Activated T-cell treated with anti-CD3 and anti-CD28 coated beads, Interleukin-2, amount 50 U/mL, for 72 hours (primary cell): ENCODE data around the gene ZAR1L. TPM values are rescaled to one million over a fixed set of nuclear protein-coding genes. Genes with fewer than 3 reads are reported as not detected.

Experiments
- ATAC-seq, 2 donors: fragments of 150-1000 bp; cut with Tn5 transposase; replicated peaks in 1 of 2; 2 replicates each; pipeline ENCODE4 v1.10.0; 2021; ENCODE audit warnings: moderate library complexity in 2 of 2, mild to moderate bottlenecking in 1 of 2
- DNase-seq, 2 donors: peaks; one replicate each; pipeline ENCODE4 v3.0.0; 2021 to 2022; ENCODE audit warnings: mixed read lengths in 1 of 2
- H3K27ac Mint-ChIP-seq: one replicate; pipeline ENCODE4 v1.8.0; 2022; ENCODE audit warnings: mild to moderate bottlenecking, moderate library complexity, mixed read lengths
- H3K27me3 Mint-ChIP-seq: one replicate; pipeline ENCODE4 v1.8.0; 2022; ENCODE audit warnings: low read depth, mixed read lengths
- H3K36me3 Mint-ChIP-seq, 2 donors: one replicate each; pipeline ENCODE4 v1.8.0; 2022; ENCODE audit warnings: mixed read lengths in 2 of 2, mild to moderate bottlenecking in 1 of 2; ENCODE audit not compliant: insufficient read depth in 2 of 2
- H3K4me1 Mint-ChIP-seq: one replicate; pipeline ENCODE4 v1.8.0; 2022; ENCODE audit warnings: low read depth, mixed read lengths
- H3K4me3 Mint-ChIP-seq, 2 donors: one replicate each; pipeline ENCODE4 v1.8.0; 2022; ENCODE audit warnings: mild to moderate bottlenecking in 2 of 2, mixed read lengths in 2 of 2, moderate library complexity in 2 of 2
- H3K9me3 Mint-ChIP-seq, 2 donors: one replicate each; pipeline ENCODE4 v1.8.0; 2022; ENCODE audit warnings: mixed read lengths in 2 of 2
- total RNA-seq, 2 donors: library from RNA; stranded (reverse); gene quantifications; one replicate each; pipeline ENCODE4 v1.2.3, GENCODE V29; 2022

ZAR1L gene
- total RNA-seq, 2 donors from 2014 or later, result not detected

GRCh38 chr13:32262165-32262564 is 53.0 kb downstream of the ZAR1L start:
- Mint-ChIP-seq H3K36me3 (no peaks in the 10 kb centered on the region), H3K27me3 (no peaks in the 10 kb centered on the region), H3K9me3 (no peaks in the 10 kb centered on the region), H3K4me3 (no peak overlapping the region), H3K27ac (no peak overlapping the region), H3K4me1 (no peaks in the 10 kb centered on the region)
- ATAC-seq, result no peak
- no peak for DNase-seq

- H3K36me3 Mint-ChIP-seq, result no peaks in the 10 kb centered on the region
- H3K27me3 Mint-ChIP-seq, result no peaks in the 10 kb centered on the region
- ATAC-seq (no peak), DNase-seq (no peak)
- H3K4me3 Mint-ChIP-seq, result no peak overlapping the region
- no peak overlapping the region for H3K27ac Mint-ChIP-seq
- H3K4me1 Mint-ChIP-seq, result no peaks in the 10 kb centered on the region
- H3K9me3 Mint-ChIP-seq, result no peaks in the 10 kb centered on the region
Observed at GRCh38 chr13:32261567-32261966, 53.6 kb downstream of the ZAR1L start.

- no peak overlapping the region for H3K27ac Mint-ChIP-seq
- no peak for ATAC-seq
- H3K4me1 Mint-ChIP-seq, result no peaks in the 10 kb centered on the region
- H3K4me3 Mint-ChIP-seq, result no peak overlapping the region
- H3K9me3 Mint-ChIP-seq, result no peaks in the 10 kb centered on the region
- H3K27me3 Mint-ChIP-seq, result no peaks in the 10 kb centered on the region
- H3K36me3 Mint-ChIP-seq, result no peaks in the 10 kb centered on the region
- DNase-seq, result no peak
Observed at GRCh38 chr13:32259116-32259515, 56.0 kb downstream of the ZAR1L start.

- DNase-seq (no peak), ATAC-seq (no peak)
- H3K4me3 Mint-ChIP-seq, result no peak overlapping the region
- H3K4me1 Mint-ChIP-seq, result no peaks in the 10 kb centered on the region
- no peaks in the 10 kb centered on the region for H3K27me3 Mint-ChIP-seq
- H3K36me3 Mint-ChIP-seq, result no peaks in the 10 kb centered on the region
- H3K27ac Mint-ChIP-seq, result no peak overlapping the region
- no peaks in the 10 kb centered on the region for H3K9me3 Mint-ChIP-seq
Observed at GRCh38 chr13:32257649-32258048, 57.5 kb downstream of the ZAR1L start.

- Mint-ChIP-seq H3K4me1 (no peaks in the 10 kb centered on the region), H3K27ac (no peak overlapping the region), H3K9me3 (no peaks in the 10 kb centered on the region), H3K27me3 (no peaks in the 10 kb centered on the region), H3K36me3 (no peaks in the 10 kb centered on the region), H3K4me3 (no peak overlapping the region)
- ATAC-seq (no peak), DNase-seq (no peak)
Observed at GRCh38 chr13:32256243-32256642, 58.9 kb downstream of the ZAR1L start.

GRCh38 chr13:32255724-32256109 is 59.4 kb downstream of the ZAR1L start:
- Mint-ChIP-seq H3K9me3 (no peaks in the 10 kb centered on the region), H3K4me1 (no peaks in the 10 kb centered on the region), H3K36me3 (no peaks in the 10 kb centered on the region), H3K27me3 (no peaks in the 10 kb centered on the region), H3K4me3 (no peak overlapping the region), H3K27ac (no peak overlapping the region)
- no peak for ATAC-seq
- no peak for DNase-seq

GRCh38 chr13:32254916-32255723 is 60.0 kb downstream of the ZAR1L start:
- DNase-seq, result no peak
- Mint-ChIP-seq H3K36me3 (no peaks in the 10 kb centered on the region), H3K9me3 (no peaks in the 10 kb centered on the region), H3K27me3 (no peaks in the 10 kb centered on the region), H3K4me3 (no peak overlapping the region), H3K4me1 (no peaks in the 10 kb centered on the region), H3K27ac (no peak overlapping the region)
- ATAC-seq, result no peak

GRCh38 chr13:32254416-32254815 is 60.7 kb downstream of the ZAR1L start:
- no peak overlapping the region for H3K27ac Mint-ChIP-seq
- H3K9me3 Mint-ChIP-seq, result no peaks in the 10 kb centered on the region
- no peak for DNase-seq
- no peaks in the 10 kb centered on the region for H3K36me3 Mint-ChIP-seq
- H3K27me3 Mint-ChIP-seq, result no peaks in the 10 kb centered on the region
- no peak overlapping the region for H3K4me3 Mint-ChIP-seq
- H3K4me1 Mint-ChIP-seq, result no peaks in the 10 kb centered on the region
- no peak for ATAC-seq

- no peak overlapping the region for H3K27ac Mint-ChIP-seq
- no peaks in the 10 kb centered on the region for H3K4me1 Mint-ChIP-seq
- DNase-seq (no peak), ATAC-seq (no peak)
- no peak overlapping the region for H3K4me3 Mint-ChIP-seq
- no peaks in the 10 kb centered on the region for H3K27me3 Mint-ChIP-seq
- no peaks in the 10 kb centered on the region for H3K36me3 Mint-ChIP-seq
- no peaks in the 10 kb centered on the region for H3K9me3 Mint-ChIP-seq
Observed at GRCh38 chr13:32253911-32254399, 61.2 kb downstream of the ZAR1L start.

Other genes starting within 250 kb of the ZAR1L start
- gene BRCA2, start 145 bp upstream of the ZAR1L start, total RNA-seq, result 10 to 100 TPM; 36.9 to 41.5 TPM
- gene N4BP2L1, start 112.8 kb upstream of the ZAR1L start, total RNA-seq, result 10 to 100 TPM; 38.4 to 51.5 TPM
- 100 to 1,000 TPM; 136 to 151 TPM for gene N4BP2L2, start 223.4 kb upstream of the ZAR1L start, total RNA-seq